Stimulated activated CD8-positive, alpha-beta memory T cell treated with anti-CD3 and anti-CD28 coated beads, Interleukin-7, amount 100 ng/mL, for 4 hours (primary cell): Measurements from ENCODE around the gene ANKS1B.
"Not testable (repeated sequence)": the region's sequence is repeated elsewhere in the genome, so short reads cannot be mapped to it uniquely, and the experiment has no call there.

Experiments
- DNase-seq, 2 donors: peaks; one replicate each; pipeline ENCODE4 v3.0.0-alpha.2; 2020; ENCODE audit warnings: low read depth in 2 of 2

ANKS1B gene

DNA sequence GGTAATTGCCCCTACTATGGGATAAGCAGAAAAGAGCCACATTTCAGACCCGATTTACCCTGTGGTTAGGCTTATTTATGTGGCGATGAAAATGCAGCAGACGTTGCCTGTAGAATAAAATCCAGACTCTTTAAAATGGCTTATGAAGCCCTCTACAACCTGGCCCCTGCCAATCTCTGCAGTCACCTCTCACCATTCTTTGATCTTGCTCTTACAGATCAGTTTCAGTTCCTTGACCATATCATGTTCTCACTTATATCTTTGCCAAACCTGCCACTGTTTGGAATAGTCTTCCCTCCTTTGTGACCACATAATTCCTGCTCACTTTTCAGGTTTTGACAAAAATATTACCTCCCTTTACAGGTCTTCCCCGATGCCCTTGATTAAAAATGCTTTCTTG lies 601.5 kb downstream of the ANKS1B start:
- no peak for DNase-seq

DNA sequence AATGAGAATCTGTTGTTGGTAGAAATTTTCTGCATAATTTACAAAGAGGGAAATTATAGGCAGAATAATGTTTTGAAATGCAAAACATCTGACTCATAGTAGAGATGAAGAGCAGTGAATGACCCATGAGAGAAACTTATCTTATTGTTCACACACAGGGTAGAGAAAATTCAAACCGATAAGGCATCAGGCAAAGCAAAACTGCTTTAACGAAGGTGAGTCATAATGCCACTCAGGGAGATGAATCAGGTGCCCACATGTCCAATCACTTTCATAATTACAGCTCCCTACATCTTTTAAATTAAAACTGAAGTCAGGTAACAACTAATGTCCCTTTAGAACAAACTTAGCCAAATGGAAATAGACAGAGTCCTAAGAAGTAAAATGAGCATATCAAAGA lies 602.7 kb downstream of the ANKS1B start:
- DNase-seq = no peak

DNA sequence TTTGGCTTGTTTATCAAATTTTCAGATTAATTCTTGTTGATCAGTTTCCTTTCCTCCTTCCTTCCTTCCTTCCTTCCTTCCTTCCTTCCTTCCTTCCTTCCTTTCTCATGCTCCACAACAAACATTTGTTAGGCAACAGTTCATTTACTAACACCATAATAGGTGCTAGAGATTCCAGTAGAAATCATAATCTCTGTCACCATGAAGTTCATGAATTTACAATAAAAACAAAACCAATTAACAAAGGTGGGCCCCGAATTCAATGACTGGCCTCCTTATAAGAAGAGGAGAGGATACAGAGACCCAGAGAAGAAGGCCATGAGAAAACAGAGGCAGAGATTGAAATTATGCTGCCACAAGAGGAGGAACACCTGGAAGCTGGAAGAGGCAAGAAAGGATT lies 604.0 kb downstream of the ANKS1B start:
- DNase-seq = no peak

DNA sequence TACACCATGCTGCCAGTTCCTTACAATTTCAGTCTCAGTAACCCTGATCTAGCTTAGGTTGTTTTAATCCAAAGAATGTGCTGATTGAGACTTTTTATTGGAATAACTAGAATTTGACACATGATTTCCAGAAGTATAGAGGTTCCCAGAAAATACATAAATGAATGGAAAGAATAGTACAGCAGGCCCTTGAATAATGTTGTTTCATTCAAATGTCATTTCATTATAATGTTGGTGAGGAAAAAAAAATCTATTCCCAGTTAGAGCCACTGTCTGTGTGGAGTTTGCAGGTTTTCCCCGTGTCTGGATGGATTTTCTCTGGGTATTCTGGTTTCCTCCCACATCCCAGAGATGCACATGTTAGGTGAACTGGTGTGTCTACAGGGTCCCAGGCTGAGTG lies 610.7 kb downstream of the ANKS1B start:
- no peak for DNase-seq

DNA sequence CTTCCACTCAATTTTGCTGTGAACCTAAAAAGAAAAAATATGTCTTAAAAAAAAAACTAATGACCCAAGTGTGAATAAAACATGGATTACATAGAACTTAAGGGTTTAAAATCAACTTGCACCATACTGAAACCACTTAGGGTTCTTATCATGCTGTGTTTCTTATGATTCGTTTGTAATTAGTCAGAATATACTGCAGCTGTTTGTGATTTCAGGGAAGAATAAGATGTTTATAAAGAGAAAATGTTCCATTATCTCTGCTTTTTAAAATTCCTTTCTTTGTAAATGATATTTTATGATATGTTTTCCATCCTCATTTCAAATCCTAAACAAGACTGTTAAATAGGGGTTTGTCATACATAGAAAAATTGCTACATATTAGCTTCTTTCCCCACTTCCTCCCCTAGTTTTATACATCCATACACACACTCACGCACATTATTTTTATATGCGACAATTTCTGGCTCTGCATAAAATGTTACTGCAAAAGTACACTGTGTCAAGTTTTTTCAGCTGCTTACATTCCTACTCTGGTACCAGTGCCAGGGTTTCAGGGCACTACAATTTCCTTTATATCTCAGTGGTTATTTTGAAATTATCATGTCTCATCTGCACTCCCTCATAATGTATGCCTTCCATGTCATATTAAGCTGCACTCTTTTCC lies 612.3 kb downstream of the ANKS1B start:
- DNase-seq = no peak

DNA sequence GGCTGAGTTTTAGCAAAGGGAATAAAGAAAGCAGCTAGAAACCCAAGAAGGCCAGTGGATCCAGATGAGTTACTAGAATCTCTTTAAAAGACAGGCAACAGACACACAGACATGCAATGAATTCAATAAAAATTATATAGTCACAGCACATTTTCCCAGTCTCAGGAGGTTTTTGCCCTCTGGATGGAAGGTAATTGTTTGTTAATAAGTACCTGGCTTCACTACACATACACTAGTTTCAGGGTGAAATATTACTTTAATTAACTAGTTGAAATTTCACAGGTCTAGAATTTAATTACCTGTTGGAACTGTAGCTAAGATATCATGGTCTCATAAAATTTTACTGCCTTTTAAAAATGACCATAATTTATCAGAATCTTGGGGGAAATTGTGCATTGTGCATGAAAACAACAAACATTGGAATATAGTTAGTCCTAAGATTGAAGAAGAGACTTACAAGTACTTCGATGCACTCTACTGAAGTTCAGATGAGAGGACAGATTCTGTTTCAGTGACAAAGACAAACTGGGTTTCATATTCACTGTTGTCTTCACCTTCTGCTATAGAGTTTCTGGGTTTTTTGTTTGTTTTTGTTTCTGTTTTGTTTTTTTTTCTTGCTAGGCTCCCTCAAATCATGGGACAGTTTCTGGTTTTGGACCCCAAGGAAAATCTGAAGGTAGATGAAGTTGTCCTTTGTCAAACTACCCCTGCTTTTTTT lies 614.2 kb downstream of the ANKS1B start:
- no peak for DNase-seq

DNA sequence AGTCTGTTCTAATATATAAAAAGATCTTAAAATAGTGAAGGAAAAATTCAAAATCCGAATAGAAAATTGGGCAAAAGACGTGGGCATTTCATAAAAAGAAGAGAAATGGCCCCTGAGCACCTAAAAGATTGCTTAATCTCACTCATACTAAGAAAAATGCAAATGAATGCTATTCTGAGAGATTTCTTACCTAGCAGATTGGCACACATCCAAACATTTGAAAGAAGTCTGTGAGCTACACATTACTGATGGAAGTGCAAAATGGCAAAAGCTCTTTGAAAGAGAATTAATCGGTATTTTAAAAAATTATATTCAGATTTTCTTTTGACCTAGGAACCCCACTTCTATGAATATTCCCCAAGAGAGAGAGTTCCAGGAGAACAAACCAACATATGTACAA lies 617.6 kb downstream of the ANKS1B start:
- no peak for DNase-seq

DNA sequence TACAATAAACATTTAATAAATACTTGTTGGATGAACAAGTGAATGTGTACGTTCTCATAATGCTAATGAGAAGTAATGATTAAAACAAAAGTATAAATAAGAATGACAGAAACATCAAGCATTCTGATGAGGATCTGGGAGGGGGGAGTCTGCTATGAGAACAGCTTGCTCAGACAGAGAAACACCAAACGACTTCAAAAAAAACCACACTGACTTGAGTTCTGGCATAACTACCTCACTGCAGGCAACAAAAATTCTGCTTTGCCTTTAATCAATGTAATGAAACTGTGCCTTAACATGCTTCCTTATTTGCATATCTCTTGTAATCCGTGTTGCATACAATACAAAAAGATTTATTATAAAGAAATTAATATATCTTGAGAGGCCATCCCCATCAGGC lies 632.5 kb downstream of the ANKS1B start:
- no peak for DNase-seq

DNA sequence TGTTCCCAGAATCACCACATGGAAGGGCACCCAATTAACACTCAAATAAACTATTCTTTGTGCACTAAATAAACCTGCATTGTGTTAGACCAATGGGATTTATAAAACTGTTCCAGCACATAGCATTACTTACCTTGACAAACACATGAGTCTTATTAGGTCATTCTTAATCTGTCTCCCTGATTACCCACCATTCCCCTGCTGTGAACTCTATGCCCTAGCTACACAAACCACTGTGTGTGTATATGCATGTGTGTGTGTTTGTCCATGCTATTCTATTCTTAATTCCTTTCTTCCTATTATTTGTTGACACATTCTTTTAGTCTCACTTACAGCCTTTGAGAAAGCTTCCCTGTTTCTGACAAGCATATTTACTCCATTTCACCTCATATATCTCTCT lies 640.8 kb downstream of the ANKS1B start:
- no peak for DNase-seq

DNA sequence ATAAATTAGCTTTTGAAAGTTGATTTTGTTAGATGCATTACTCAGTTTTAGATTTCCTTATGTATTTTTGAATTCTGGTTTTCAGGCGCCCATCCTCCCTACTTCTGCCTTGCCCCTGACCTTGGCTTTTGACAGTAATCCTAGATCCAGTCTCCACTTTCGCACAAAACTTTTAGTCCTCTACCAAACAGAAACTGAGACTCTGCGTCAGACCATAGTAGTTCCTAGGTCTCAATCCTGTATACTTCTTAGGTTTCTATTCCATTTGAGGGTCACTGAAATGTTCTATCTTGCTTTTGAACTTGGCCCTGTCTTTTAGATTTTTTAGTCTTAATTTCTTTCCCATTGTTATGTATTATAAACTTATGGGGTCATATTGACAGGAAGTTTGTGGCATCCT lies 645.1 kb downstream of the ANKS1B start:
- no peak for DNase-seq

DNA sequence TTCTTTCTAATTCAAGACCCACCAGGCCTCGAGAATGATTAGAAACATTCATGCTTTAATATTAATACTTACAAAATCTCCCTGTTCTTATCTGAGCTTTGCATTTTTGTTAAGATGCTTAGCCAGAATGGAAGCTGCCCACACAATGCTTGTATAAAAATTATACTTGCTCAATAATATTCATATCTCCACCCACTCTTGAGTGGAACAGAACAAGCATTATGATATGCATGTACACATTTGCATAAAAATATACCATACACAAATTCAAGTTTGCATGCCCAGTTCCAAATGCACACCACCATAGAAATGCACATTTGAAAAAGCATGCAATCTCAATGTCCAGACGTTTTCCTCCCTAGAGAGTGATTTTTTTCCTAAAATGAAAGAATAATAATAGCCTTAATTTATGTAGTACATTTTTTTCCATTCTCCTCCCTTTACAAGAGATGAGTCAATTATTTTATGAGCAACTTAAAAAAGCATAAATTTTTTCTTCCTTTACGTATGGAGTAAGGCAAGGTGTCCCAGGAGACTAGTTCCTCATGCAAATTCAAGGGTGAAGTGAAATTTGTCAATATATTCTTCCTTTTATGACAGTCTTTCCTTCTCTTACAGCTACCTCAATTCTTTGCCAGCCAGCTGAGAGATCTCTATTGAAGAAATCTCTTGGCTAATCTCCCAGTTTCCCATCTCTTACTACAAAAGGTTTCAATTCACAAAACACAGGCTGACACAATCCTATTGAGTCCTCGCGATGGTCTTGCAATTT lies 650.3 kb downstream of the ANKS1B start:
- no peak for DNase-seq

DNA sequence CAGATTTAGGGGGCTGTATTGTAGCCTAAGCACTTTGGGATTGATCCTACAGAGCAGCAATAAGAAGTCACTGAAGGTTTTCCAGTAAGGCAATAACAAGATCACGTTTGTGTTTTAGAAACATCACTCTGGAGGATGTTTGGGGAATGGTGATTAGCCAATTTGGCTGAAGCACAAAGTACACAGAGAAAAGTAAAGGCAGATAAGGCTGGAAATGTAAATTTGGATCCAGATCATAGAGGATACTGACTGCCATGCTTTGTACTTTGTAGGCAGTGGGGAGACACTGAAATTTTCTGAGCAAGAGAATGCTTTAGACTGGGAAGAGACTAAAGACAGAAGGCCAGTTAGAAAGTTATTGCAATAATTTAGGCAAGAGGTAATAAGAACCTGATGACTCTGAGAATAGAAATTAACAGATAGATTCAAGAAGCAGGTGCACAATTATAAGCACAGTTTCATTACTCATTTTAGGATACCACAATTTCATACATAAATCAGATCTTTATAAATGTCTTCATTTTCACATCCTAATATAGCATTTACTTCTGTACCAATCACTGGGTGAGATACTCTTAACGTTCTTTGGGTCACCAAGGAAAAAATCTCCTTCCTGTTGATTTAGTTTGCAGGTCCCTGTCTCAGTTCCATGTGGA lies 651.7 kb downstream of the ANKS1B start:
- no peak for DNase-seq

DNA sequence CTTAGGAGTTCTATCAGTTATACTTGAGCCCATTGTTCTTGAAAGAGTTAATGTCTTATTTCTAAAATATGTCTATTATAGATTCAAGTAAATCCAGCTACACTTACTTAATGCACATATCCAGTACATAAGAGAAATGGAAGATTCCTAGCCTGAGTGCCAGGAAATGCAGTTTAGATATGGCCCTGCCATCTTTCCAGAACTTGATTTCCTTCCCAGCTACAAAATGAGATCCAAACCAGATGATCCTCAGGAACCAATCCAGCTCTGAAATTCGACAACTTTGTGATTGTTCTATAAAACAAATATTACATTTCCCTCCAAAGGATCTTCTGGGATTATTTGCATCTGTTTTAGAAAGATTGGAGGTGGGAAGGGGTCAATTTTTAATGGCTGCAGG lies 654.5 kb downstream of the ANKS1B start:
- no peak for DNase-seq

DNA sequence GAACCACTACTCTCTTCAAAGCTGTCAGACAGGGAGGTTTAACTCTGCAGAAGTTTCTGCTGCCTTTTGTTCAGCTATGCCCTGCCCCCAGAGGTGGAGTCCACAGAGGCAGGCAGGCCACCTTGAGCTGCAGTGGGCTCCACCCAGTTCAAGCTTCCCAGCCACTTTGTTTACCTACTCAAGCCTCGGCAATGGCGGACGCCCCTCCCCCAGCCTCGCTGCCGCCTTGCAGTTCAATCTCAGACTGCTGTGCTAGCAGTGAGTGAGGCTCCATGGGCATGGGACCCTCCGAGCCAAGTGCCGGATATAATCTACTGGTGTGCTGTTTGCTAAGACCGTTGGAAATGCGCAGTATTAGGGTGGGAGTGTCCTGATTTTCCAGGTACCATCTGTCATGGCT lies 663.5 kb downstream of the ANKS1B start:
- not testable (repeated sequence) for DNase-seq

DNA sequence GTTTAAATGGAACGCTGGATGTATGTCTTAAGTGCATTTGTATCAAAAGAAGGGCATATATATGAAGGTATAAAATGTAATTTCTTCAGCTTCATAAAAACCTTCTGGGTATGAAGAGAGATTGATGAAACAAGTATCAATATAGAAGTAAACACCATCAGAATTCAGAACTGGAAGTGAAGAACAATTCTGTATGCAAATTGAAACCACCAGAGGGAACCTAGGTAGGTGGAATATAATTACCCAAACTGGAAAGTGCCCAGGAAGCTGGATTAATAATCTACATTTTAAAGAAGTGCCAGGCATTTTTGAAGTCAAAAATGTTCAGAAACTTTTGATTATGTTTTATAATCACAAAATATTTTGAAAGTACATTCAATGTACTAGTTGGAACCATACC lies 673.4 kb downstream of the ANKS1B start:
- no peak for DNase-seq

DNA sequence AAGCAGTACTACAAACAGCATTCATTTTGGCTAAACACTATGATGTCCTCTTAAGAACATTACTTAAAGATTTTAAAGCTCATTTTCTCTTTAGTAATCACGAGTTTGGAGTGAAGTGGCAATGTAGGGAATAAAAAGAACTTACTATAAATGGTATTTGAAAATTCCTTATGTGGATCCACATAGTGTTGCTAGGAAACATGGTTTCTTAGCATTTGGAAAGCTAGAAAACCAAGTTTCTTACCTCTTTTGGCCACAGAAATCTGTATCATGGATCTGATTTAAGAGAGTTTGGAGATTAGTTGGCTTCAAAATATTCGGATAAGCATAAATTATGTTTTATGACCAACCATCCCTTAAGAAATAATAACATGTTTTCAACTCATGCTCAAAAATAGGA lies 674.9 kb downstream of the ANKS1B start:
- no peak for DNase-seq

DNA sequence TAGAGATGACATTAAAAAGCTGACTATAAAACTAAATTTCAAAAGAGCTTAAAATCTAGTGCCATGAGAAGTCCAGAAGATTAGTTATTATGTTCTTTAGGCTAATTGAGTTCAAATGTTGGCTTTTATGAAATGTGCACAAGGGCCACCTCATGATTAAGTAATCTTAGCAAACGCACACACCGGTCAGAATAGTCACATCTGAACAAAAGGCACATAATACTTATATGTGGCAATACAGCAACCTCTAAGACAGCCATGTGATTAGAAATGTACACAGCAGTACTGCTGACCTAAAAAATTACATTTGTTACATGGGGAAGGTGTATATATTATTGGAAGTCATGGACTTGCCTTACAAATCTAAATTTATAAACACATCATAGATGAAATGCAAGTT lies 681.9 kb downstream of the ANKS1B start:
- DNase-seq = no peak

DNA sequence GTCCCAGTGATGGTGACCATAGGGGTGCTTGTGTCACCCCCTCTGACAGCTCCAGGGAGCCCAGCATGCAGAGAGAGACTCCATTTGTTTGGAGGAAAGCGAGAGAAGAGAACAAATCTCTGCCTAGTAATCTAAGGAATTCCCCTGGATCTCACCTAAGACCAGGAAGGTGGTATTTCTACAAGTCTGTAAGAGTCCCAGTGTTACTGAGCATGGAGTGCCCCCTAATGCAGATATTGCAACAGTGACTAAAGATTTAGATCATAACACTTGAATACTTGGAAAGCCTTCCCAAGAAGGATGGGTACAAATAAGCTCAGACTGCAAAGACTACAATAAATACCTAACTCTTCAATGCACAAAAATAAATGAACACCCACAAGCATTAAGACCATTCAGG lies 697.6 kb downstream of the ANKS1B start:
- DNase-seq = no peak

DNA sequence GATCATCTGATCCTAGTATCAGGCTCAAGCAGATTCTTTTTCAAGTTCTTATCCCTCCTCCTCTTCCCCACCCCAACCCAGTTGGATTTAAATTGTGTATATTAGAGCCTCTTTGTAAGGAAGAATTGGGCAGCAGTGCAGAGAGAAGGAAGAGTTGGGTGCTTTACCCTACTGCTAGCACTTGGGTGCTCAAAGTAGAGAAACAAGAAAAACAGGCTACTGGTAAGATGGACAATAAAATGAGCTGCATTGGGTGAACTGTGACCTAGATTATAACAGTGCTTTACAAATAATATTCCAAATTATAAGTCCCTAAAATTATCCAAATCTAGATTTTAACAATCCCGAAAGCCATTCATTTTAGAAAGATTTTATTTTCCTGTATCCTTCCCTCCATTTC lies 700.6 kb downstream of the ANKS1B start:
- DNase-seq = no peak

DNA sequence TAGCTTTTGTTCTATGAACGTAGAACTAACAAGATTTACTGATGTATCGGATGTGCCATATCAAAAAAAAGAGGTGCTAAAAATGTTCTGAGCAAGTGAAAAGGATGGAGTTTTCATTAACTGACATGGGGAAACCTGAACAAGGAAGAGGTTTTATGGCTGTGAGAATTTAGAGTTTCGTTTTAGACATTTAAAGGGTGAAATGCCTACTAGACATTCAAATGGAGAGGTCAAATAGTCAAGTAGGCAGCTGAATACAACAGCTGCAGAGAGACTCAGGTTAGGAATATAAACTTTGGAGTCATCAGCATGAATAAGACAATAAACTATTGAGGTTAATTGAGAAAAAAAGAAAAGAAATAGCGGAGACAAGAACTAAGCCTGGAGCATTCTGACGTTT lies 702.1 kb downstream of the ANKS1B start:
- DNase-seq = no peak

DNA sequence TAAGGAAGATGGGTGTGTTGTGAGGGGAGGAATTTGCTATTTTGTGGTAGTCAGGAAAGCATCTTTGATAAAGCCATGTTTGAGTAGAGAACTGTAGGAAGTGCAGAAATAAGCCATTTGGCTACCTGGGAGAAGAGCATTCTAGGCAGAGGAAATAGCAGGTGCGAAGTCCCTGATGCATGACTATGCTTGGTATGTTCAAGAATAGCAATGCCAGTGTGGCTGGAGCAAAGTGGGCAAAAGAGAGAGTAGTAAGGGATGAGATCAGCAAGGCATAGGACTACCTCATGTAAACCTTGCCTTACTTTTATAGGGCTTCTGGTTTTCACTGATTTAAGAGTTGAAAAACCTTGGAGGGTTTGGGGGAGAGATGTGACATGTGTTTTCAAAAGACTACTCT lies 702.6 kb downstream of the ANKS1B start:
- DNase-seq = no peak

DNA sequence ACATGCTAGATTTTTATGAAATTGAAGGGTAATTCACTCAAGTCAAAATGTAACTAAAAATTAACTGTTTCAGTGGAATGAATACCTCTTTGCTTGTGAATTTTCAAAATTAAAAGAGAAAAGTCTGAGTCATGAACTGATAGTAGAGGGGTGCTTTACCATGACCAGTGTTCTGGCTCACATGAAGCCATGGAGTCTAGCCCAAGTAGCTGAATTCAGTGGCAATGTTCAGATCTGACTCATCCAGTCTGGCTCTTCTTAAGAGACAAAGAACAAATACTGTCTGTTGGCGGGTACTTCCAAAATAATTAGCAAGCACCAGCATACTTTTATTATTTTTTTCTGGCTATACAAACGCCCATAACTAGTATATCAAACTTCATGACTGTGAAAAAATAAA lies 703.5 kb downstream of the ANKS1B start:
- no peak for DNase-seq

DNA sequence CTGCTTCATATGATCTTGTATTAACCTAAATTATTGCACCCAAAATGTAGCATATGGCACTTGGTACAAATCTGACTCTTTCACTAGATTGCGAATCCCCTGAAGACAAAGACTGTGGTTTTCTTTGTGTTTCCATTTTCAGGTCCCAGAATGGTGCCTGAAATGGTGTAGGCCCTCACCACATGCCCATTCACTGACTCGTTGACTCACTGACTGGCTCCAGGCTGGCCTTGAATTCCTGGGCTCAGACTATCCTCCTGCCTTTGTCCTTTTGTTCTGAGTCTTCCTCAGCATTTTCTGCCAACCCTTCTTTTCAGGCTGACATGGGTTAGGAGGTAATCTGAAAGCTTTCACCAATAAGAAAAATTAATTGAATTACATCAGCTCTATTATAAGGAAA lies 705.8 kb downstream of the ANKS1B start:
- DNase-seq = no peak
